BLaER1 treated with 17β-estradiol and CSF1 and Interleukin-3, amounts not matched to agents 10 nM and 100 nM (cell line): ENCODE results near the gene PLCB1.
A peak's percentile ranks its signal among the peaks of the same experiment; 100 is the strongest.

Experiments
- H3K27ac ChIP-seq, 11 experiments: shearing (Covaris generic); formaldehyde crosslinking; 2 replicates each; pipeline ENCODE4 v1.8.1; 2022
- H3K27me3 ChIP-seq, 11 experiments: shearing (Covaris generic); formaldehyde crosslinking; 2 replicates each; pipeline ENCODE4 v1.8.1; 2022
- H3K36me3 ChIP-seq, 11 experiments: shearing (Covaris generic); formaldehyde crosslinking; 2 replicates each; pipeline ENCODE4 v1.8.1; 2022
- H3K4me1 ChIP-seq, 10 experiments: shearing (Covaris generic); formaldehyde crosslinking; 2 replicates each; pipeline ENCODE4 v1.8.1; 2022
- H3K4me2 ChIP-seq, 11 experiments: shearing (Covaris generic); formaldehyde crosslinking; 2 replicates each; pipeline ENCODE4 v1.8.1; 2022
- H3K4me3 ChIP-seq, 10 experiments: shearing (Covaris generic); formaldehyde crosslinking; 2 replicates each; pipeline ENCODE4 v1.8.1; 2022
- H3K9ac ChIP-seq, 11 experiments: shearing (Covaris generic); formaldehyde crosslinking; 2 replicates each; pipeline ENCODE4 v1.8.1; 2022
- H3K9me3 ChIP-seq, 11 experiments: shearing (Covaris generic); formaldehyde crosslinking; replicated peaks in 1 of 11; 2 replicates each; pipeline ENCODE4 v1.8.1; 2022
- H4K20me1 ChIP-seq, 11 experiments: shearing (Covaris generic); formaldehyde crosslinking; 2 replicates each; pipeline ENCODE4 v1.8.1; 2022
- Cebpa-rat ChIP-seq, 11 experiments: shearing (Covaris generic); IDR thresholded peaks; 2 replicates each; pipeline ENCODE4 v1.8.1; 2022

Gene PLCB1

GRCh38 chr20:8536262-8536618, 404.2 kb downstream of the PLCB1 start:
- peak overlapping the region in 1 of 10 experiments; percentile 7; a peak in 1 of 20 replicates for H3K4me3 ChIP-seq
- no peaks in the 10 kb centered on the region for H3K27me3 ChIP-seq
- H3K36me3 ChIP-seq: no peaks in the 10 kb centered on the region
- TF ChIP-seq Cebpa-rat (IDR thresholded peaks at IDR 0.05): no peak
- peak overlapping the region; percentile 60 to 80 (median 70) for H3K4me2 ChIP-seq
- peaks cover 18 to 30% (median 22%) of the 10 kb centered on the region in 10 experiments for H3K4me1 ChIP-seq
- H3K9ac ChIP-seq: peak overlapping the region in 4 of 11 experiments; percentile 7 to 40 (median 28); a peak in 4 of 22 replicates
- no peaks in the 10 kb centered on the region for H3K9me3 ChIP-seq
- no peaks in the 10 kb centered on the region for H4K20me1 ChIP-seq
- H3K27ac ChIP-seq: peak overlapping the region in 9 of 11 experiments; percentile 42 to 71 (median 63); a peak in 18 of 22 replicates

GRCh38 chr20:8540466-8540865, 408.4 kb downstream of the PLCB1 start:
- H3K9ac ChIP-seq: no peak overlapping the region
- no peaks in the 10 kb centered on the region for H3K9me3 ChIP-seq
- H3K4me1 ChIP-seq: peaks cover 12 to 23% (median 19%) of the 10 kb centered on the region in 10 experiments
- no peaks in the 10 kb centered on the region for H4K20me1 ChIP-seq
- H3K4me2 ChIP-seq: no peak overlapping the region
- TF ChIP-seq Cebpa-rat (IDR thresholded peaks at IDR 0.05): no peak
- no peaks in the 10 kb centered on the region for H3K27me3 ChIP-seq
- no peaks in the 10 kb centered on the region for H3K36me3 ChIP-seq
- no peak overlapping the region for H3K4me3 ChIP-seq
- no peak overlapping the region for H3K27ac ChIP-seq

- Histone ChIP-seq H4K20me1 (no peaks in the 10 kb centered on the region), H3K27me3 (no peaks in the 10 kb centered on the region), H3K4me1 (peaks cover 0 to 7% (median 3%) of the 10 kb centered on the region in 10 experiments; a peak in 12 of 20 replicates), H3K36me3 (no peaks in the 10 kb centered on the region), H3K4me2 (0 out of 22 replicates have a peak overlapping the region, but pooled peaks of 1 of the 11 experiments have one; percentile 34), H3K9me3 (no peaks in the 10 kb centered on the region), H3K4me3 (no peak overlapping the region), H3K27ac (no peak overlapping the region), H3K9ac (no peak overlapping the region)
- TF ChIP-seq Cebpa-rat (IDR thresholded peaks at IDR 0.05): no peak
Observed at GRCh38 chr20:8542110-8542486, 410.0 kb downstream of the PLCB1 start.

GRCh38 chr20:8545212-8545611, 413.1 kb downstream of the PLCB1 start:
- no peaks in the 10 kb centered on the region for H3K27me3 ChIP-seq
- TF ChIP-seq Cebpa-rat (IDR thresholded peaks at IDR 0.05): no peak
- H3K9ac ChIP-seq: no peak overlapping the region
- H3K4me1 ChIP-seq: peaks cover 0 to 6% (median 0%) of the 10 kb centered on the region in 10 experiments; a peak in 2 of 20 replicates
- no peaks in the 10 kb centered on the region for H4K20me1 ChIP-seq
- no peak overlapping the region for H3K4me3 ChIP-seq
- no peaks in the 10 kb centered on the region for H3K36me3 ChIP-seq
- H3K9me3 ChIP-seq: peaks cover 0 to 5% (median 0%) of the 10 kb centered on the region in 11 experiments; a peak in 1 of 22 replicates
- H3K27ac ChIP-seq: no peak overlapping the region
- no peak overlapping the region for H3K4me2 ChIP-seq

GRCh38 chr20:8547035-8547650, 415.1 kb downstream of the PLCB1 start:
- no peaks in the 10 kb centered on the region for H3K27me3 ChIP-seq
- H3K36me3 ChIP-seq: no peaks in the 10 kb centered on the region
- TF ChIP-seq Cebpa-rat (IDR thresholded peaks at IDR 0.05): no peak
- H3K4me1 ChIP-seq: peaks cover 0 to 2% (median 0%) of the 10 kb centered on the region in 10 experiments; a peak in 1 of 20 replicates
- no peak overlapping the region for H3K27ac ChIP-seq
- no peak overlapping the region for H3K4me3 ChIP-seq
- H3K9ac ChIP-seq: no peak overlapping the region
- no peak overlapping the region for H3K4me2 ChIP-seq
- H3K9me3 ChIP-seq: peaks cover 0 to 5% (median 0%) of the 10 kb centered on the region in 11 experiments; a peak in 1 of 22 replicates
- no peaks in the 10 kb centered on the region for H4K20me1 ChIP-seq

GRCh38 chr20:8547968-8548588, 416.0 kb downstream of the PLCB1 start:
- Histone ChIP-seq H3K4me2 (no peak overlapping the region), H4K20me1 (no peaks in the 10 kb centered on the region), H3K4me1 (no peaks in the 10 kb centered on the region), H3K4me3 (no peak overlapping the region), H3K27me3 (no peaks in the 10 kb centered on the region), H3K27ac (no peak overlapping the region), H3K9ac (no peak overlapping the region), H3K9me3 (peaks cover 0 to 5% (median 0%) of the 10 kb centered on the region in 11 experiments; a peak in 1 of 22 replicates), H3K36me3 (no peaks in the 10 kb centered on the region)
- no peak for TF ChIP-seq Cebpa-rat (IDR thresholded peaks at IDR 0.05)

- no peak overlapping the region for H3K4me3 ChIP-seq
- H3K27ac ChIP-seq: no peak overlapping the region
- H3K9me3 ChIP-seq: peaks cover 0 to 5% (median 0%) of the 10 kb centered on the region in 11 experiments; a peak in 1 of 22 replicates
- TF ChIP-seq Cebpa-rat (IDR thresholded peaks at IDR 0.05): no peak
- no peak overlapping the region for H3K9ac ChIP-seq
- no peaks in the 10 kb centered on the region for H3K36me3 ChIP-seq
- no peaks in the 10 kb centered on the region for H3K4me1 ChIP-seq
- no peaks in the 10 kb centered on the region for H3K27me3 ChIP-seq
- no peak overlapping the region for H3K4me2 ChIP-seq
- H4K20me1 ChIP-seq: no peaks in the 10 kb centered on the region
Observed at GRCh38 chr20:8549192-8549591, 417.1 kb downstream of the PLCB1 start.

GRCh38 chr20:8557711-8558110, 425.6 kb downstream of the PLCB1 start:
- Histone ChIP-seq H3K4me1 (no peaks in the 10 kb centered on the region), H3K9ac (no peak overlapping the region), H3K9me3 (peaks cover 22 to 43% (median 31%) of the 10 kb centered on the region in 11 experiments), H3K4me3 (no peak overlapping the region), H3K36me3 (peaks cover 0 to 5% (median 0%) of the 10 kb centered on the region in 11 experiments; a peak in 1 of 22 replicates), H4K20me1 (no peaks in the 10 kb centered on the region), H3K27ac (no peak overlapping the region), H3K27me3 (no peaks in the 10 kb centered on the region), H3K4me2 (no peak overlapping the region)
- TF ChIP-seq Cebpa-rat (IDR thresholded peaks at IDR 0.05): no peak

GRCh38 chr20:8562356-8562755, 430.3 kb downstream of the PLCB1 start:
- H3K4me1 ChIP-seq: no peaks in the 10 kb centered on the region
- peaks cover 11 to 28% (median 18%) of the 10 kb centered on the region in 11 experiments; a peak in 19 of 22 replicates for H3K9me3 ChIP-seq
- no peak overlapping the region for H3K4me2 ChIP-seq
- no peak overlapping the region for H3K4me3 ChIP-seq
- no peak overlapping the region for H3K9ac ChIP-seq
- H3K27ac ChIP-seq: no peak overlapping the region
- H4K20me1 ChIP-seq: no peaks in the 10 kb centered on the region
- H3K27me3 ChIP-seq: no peaks in the 10 kb centered on the region
- TF ChIP-seq Cebpa-rat (IDR thresholded peaks at IDR 0.05): no peak
- H3K36me3 ChIP-seq: no peaks in the 10 kb centered on the region
